Esophagus muscularis mucosa (tissue), 4 donors: ENCODE data around the gene CAMKMT. TPM values are rescaled to one million over a fixed set of nuclear protein-coding genes. Genes with fewer than 3 reads are reported as not detected.

Experiments used
- DNase-seq: peaks from one replicate; pipeline ENCODE4 v3.0.0-alpha.2; 2017; ENCODE audit errors: extremely low spot score
- H3K27ac ChIP-seq, 4 donors: fragments of 200-600 bp; sonication (generic); replicated peaks in 1 of 4; 1 replicate in 3 of 4; 2 replicates in 1 of 4; pipeline ENCODE4 v1.5.1; 2016 to 2019; ENCODE audit warnings: mild to moderate bottlenecking in 1 of 4
- H3K27me3 ChIP-seq, 4 donors: fragments of 200-600 bp; sonication (generic); one replicate each; pipeline versions ENCODE4 v1.5.1 to v1.6.0; 2016 to 2019
- H3K36me3 ChIP-seq, 4 donors: fragments of 200-600 bp; sonication (generic); one replicate each; pipeline ENCODE4 v1.5.1; 2016 to 2019
- H3K4me1 ChIP-seq, 4 donors: fragments of 200-600 bp; sonication (generic); one replicate each; pipeline ENCODE4 v1.5.1; 2016 to 2019
- H3K4me3 ChIP-seq, 4 donors: fragments of 200-600 bp; sonication (generic); 1 replicate in 2 of 4; 2 replicates in 2 of 4; pipeline ENCODE4 v1.5.1; 2016 to 2019; ENCODE audit warnings: mild to moderate bottlenecking in 4 of 4, moderate library complexity in 1 of 4
- H3K9me3 ChIP-seq, 4 donors: fragments of 200-600 bp; sonication (generic); 1 replicate in 3 of 4; 2 replicates in 1 of 4; pipeline ENCODE4 v1.5.1; 2016 to 2019
- CTCF ChIP-seq, 3 experiments: fragments of 200-600 bp in 2 of 3; fragments of 450-650 bp in 1 of 3; sonication (generic) in 2 of 3; IDR thresholded peaks; one replicate each; pipeline ENCODE4 v1.5.1; 2017 to 2019; ENCODE audit warnings: antibody characterized with exemption in 3 of 3, mild to moderate bottlenecking in 2 of 3, moderate library complexity in 1 of 3
- EP300 ChIP-seq: sonication (generic); formaldehyde crosslinking; IDR thresholded peaks from one replicate; pipeline ENCODE4 v1.6.1; 2017; ENCODE audit warnings: antibody characterized with exemption
- POLR2A ChIP-seq: fragments of 450-650 bp; IDR thresholded peaks from one replicate; pipeline ENCODE4 v1.6.1; 2017; ENCODE audit warnings: antibody characterized with exemption, moderate library complexity, mild to moderate bottlenecking, low read depth
- POLR2AphosphoS5 ChIP-seq, 2 donors: sonication (generic); formaldehyde crosslinking; IDR thresholded peaks; one replicate each; pipeline ENCODE4 v1.6.1; 2017; ENCODE audit warnings: antibody characterized with exemption in 2 of 2
- WGBS: methylation state at CpG from one replicate; pipeline ENCODE4 v1.1.5; 2018; 5-methylcytosine and 5-hydroxymethylcytosine counted together
- intact Hi-C: fragments of 100-400 bp; cut with DNase I; formaldehyde crosslinking; loops from one replicate; pipeline ENCODE4 v1.15.1; 2023
- total RNA-seq, 4 donors: library from RNA; depleted of rRNA; stranded (reverse); fragments of >200 nt; gene quantifications; one replicate each; pipeline versions ENCODE4 v1.1.0 to v1.2.1, GENCODE V29; 2016

The CAMKMT gene
- total RNA-seq, 4 donors from 2014 or later, result 5.8 to 8.3 (median 6.9) TPM

- intact Hi-C loops, result no loop called here
- TF ChIP-seq POLR2AphosphoS5 (IDR thresholded peaks at IDR 0.05) (no peak), CTCF (IDR thresholded peaks at IDR 0.05) (no peak), POLR2A (no peak)
- Histone ChIP-seq H3K9me3 (no peaks in the 10 kb centered on the region), H3K27ac (no peak overlapping the region), H3K27me3 (no peaks in the 10 kb centered on the region), H3K4me1 (peaks cover 0 to 13% (median 10%) of the 10 kb centered on the region in 4 donors), H3K36me3 (no peaks in the 10 kb centered on the region), H3K4me3 (no peak overlapping the region)
- no peak for DNase-seq
- WGBS, result 92% methylated on average over 8 of the region's 8 CpGs
These were observed 186.7 kb downstream of the CAMKMT start for GRCh38 chr2:44548221-44549098.

GRCh38 chr2:44549099-44549471 is 187.3 kb downstream of the CAMKMT start:
- Histone ChIP-seq H3K4me1 (peaks cover 0 to 11% (median 6%) of the 10 kb centered on the region in 4 donors), H3K4me3 (no peak overlapping the region), H3K27me3 (no peaks in the 10 kb centered on the region), H3K9me3 (no peaks in the 10 kb centered on the region), H3K27ac (no peak overlapping the region), H3K36me3 (no peaks in the 10 kb centered on the region)
- no peak for DNase-seq
- TF ChIP-seq POLR2AphosphoS5 (IDR thresholded peaks at IDR 0.05) (no peak), POLR2A (no peak), CTCF (IDR thresholded peaks at IDR 0.05) (no peak), EP300 (no peak)
- intact Hi-C loops, result no loop called here
- WGBS, result 78% methylated on average over 1 of the region's 1 CpG

GRCh38 chr2:44549856-44550255 is 188.1 kb downstream of the CAMKMT start:
- H3K36me3 ChIP-seq, result no peaks in the 10 kb centered on the region
- H3K4me1 ChIP-seq, result peaks cover 0 to 6% (median 0%) of the 10 kb centered on the region in 4 donors
- intact Hi-C loops, result no loop called here
- no peak overlapping the region for H3K27ac ChIP-seq
- WGBS, result 96% methylated on average over 4 of the region's 4 CpGs
- no peak for DNase-seq
- TF ChIP-seq CTCF (IDR thresholded peaks at IDR 0.05) (no peak), POLR2AphosphoS5 (IDR thresholded peaks at IDR 0.05) (no peak), EP300 (no peak), POLR2A (no peak)
- H3K4me3 ChIP-seq, result no peak overlapping the region
- H3K27me3 ChIP-seq, result no peaks in the 10 kb centered on the region
- H3K9me3 ChIP-seq, result no peaks in the 10 kb centered on the region

- Histone ChIP-seq H3K9me3 (no peaks in the 10 kb centered on the region), H3K4me1 (peaks cover 0 to 6% (median 0%) of the 10 kb centered on the region in 4 donors), H3K27me3 (no peaks in the 10 kb centered on the region), H3K4me3 (no peak overlapping the region), H3K27ac (no peak overlapping the region), H3K36me3 (no peaks in the 10 kb centered on the region)
- TF ChIP-seq EP300, result no peak
- TF ChIP-seq POLR2A, result no peak
- no peak for TF ChIP-seq CTCF (IDR thresholded peaks at IDR 0.05)
- TF ChIP-seq POLR2AphosphoS5 (IDR thresholded peaks at IDR 0.05), result no peak
- WGBS, result 100% methylated on average over 2 of the region's 2 CpGs
- intact Hi-C loops, result no loop called here
- DNase-seq, result no peak
These were observed 188.8 kb downstream of the CAMKMT start for GRCh38 chr2:44550561-44550960.

- Histone ChIP-seq H3K36me3 (no peaks in the 10 kb centered on the region), H3K4me3 (no peak overlapping the region), H3K4me1 (peaks cover 0 to 6% (median 0%) of the 10 kb centered on the region in 4 donors), H3K27ac (no peak overlapping the region), H3K9me3 (no peaks in the 10 kb centered on the region), H3K27me3 (no peaks in the 10 kb centered on the region)
- TF ChIP-seq CTCF (IDR thresholded peaks at IDR 0.05) (no peak), EP300 (no peak), POLR2AphosphoS5 (IDR thresholded peaks at IDR 0.05) (no peak), POLR2A (no peak)
- no peak for DNase-seq
- intact Hi-C loops, result no loop called here
- 95% methylated on average over 1 of the region's 1 CpG for WGBS
These were observed 189.8 kb downstream of the CAMKMT start for GRCh38 chr2:44551497-44551896.
